Measurements from ENCODE around the gene NCS1. TPM values are rescaled to one million over a fixed set of nuclear protein-coding genes. Genes with fewer than 3 reads are reported as not detected.

NCS1 gene
- total RNA-seq, 1 experiment from 2014 or later = 27.8 TPM

DNA sequence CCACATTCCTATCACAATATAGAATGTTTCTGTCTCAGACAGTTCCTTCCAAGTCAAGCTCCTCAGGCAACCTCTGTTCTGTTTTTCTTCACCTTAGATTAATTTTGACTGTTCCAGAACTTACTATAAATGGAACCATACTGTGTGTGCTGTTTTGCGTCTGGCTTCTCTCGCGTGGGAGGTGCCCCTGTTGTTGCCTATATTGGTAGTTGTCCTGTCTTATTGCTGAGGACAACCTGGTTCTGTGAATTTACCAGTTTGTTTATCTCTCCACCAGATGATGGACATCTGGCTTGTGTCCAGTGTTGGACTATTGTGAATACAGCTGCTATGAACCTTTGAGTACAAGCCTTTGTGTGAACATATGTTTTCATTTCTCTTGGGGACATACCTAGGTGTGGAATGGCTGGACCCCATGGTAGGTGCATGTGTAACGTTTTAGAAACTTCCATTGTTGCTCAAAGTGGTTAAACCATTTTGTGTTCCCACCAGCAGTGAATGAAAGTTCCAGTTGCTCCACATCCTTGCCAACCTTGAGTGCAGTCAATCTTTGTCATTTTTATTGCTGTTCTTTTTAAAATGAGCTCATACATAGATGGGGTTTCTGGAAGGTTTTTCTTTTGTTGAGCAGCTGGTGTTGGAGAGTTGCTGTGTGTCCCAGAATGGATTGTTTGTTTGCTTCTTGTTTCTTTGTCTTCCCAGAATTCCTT lies 111.5 kb downstream of the NCS1 start:
- TF ChIP-seq, protein P1, sequence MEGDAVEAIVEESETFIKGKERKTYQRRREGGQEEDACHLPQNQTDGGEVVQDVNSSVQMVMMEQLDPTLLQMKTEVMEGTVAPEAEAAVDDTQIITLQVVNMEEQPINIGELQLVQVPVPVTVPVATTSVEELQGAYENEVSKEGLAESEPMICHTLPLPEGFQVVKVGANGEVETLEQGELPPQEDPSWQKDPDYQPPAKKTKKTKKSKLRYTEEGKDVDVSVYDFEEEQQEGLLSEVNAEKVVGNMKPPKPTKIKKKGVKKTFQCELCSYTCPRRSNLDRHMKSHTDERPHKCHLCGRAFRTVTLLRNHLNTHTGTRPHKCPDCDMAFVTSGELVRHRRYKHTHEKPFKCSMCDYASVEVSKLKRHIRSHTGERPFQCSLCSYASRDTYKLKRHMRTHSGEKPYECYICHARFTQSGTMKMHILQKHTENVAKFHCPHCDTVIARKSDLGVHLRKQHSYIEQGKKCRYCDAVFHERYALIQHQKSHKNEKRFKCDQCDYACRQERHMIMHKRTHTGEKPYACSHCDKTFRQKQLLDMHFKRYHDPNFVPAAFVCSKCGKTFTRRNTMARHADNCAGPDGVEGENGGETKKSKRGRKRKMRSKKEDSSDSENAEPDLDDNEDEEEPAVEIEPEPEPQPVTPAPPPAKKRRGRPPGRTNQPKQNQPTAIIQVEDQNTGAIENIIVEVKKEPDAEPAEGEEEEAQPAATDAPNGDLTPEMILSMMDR (IDR thresholded peaks at IDR 0.05; ENCODE audit: unreplicated experiment) = no peak
- H3K27me3 Mint-ChIP-seq (ENCODE audit: insufficient read depth, unreplicated experiment) = peaks cover 79% of the 10 kb centered on the region
- no peak overlapping the region for H3K4me3 Mint-ChIP-seq (ENCODE audit: unreplicated experiment)
- ChIA-PET CTCF (no interaction called here), POLR2A (no interaction called here)
- peaks cover 7% of the 10 kb centered on the region for H3K4me1 Mint-ChIP-seq (ENCODE audit: insufficient read depth, unreplicated experiment)
- no peak for DNase-seq (ENCODE audit: unreplicated experiment)
- no TSS peak for BruUV-seq (replicated peaks)
- H3K27ac Mint-ChIP-seq (ENCODE audit: low read depth, unreplicated experiment) = no peak overlapping the region
- peaks cover 5% of the 10 kb centered on the region for H3K36me3 Mint-ChIP-seq (ENCODE audit: insufficient read depth, unreplicated experiment)
- H3K9me3 Mint-ChIP-seq (ENCODE audit: unreplicated experiment) = no peaks in the 10 kb centered on the region
- intact Hi-C loops (cut with micrococcal nuclease) = no loop called here

DNA sequence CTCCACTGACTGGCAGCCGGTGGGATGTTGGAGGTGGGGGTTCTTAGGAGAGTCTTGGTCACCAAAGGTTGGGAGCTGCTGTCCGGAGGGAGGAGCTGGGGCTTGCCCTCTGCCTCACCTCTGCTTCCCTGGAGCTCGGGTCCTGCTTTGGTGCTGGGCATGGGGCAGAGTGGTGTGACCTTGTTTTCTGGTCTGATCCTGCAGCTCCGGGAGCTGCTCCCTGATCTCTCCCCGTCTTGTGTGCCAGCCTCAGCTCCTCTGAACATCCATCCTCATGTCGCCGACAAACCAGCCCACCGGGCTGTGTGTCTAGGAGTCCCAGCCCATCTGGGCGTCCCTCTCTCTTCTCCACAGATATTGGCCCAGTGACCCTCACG lies 112.0 kb downstream of the NCS1 start:
- no TSS peak for BruUV-seq (replicated peaks)
- Mint-ChIP-seq H3K4me1 (ENCODE audit: insufficient read depth, unreplicated experiment) (peaks cover 7% of the 10 kb centered on the region), H3K27ac (ENCODE audit: low read depth, unreplicated experiment) (no peak overlapping the region), H3K4me3 (ENCODE audit: unreplicated experiment) (no peak overlapping the region), H3K27me3 (ENCODE audit: insufficient read depth, unreplicated experiment) (peaks cover 83% of the 10 kb centered on the region), H3K9me3 (ENCODE audit: unreplicated experiment) (no peaks in the 10 kb centered on the region), H3K36me3 (ENCODE audit: insufficient read depth, unreplicated experiment) (no peaks in the 10 kb centered on the region)
- TF ChIP-seq, protein P1 (IDR thresholded peaks at IDR 0.05; ENCODE audit: unreplicated experiment) = no peak
- intact Hi-C loops (cut with micrococcal nuclease) = no loop called here
- no peak for DNase-seq (ENCODE audit: unreplicated experiment)
- CTCF ChIA-PET = interaction anchor here (0.5 kb wide), 1 partner anchor 71 kb away, joined by 3 read pairs; no protein-coding TSS in a partner anchor
- POLR2A ChIA-PET = no interaction called here

DNA sequence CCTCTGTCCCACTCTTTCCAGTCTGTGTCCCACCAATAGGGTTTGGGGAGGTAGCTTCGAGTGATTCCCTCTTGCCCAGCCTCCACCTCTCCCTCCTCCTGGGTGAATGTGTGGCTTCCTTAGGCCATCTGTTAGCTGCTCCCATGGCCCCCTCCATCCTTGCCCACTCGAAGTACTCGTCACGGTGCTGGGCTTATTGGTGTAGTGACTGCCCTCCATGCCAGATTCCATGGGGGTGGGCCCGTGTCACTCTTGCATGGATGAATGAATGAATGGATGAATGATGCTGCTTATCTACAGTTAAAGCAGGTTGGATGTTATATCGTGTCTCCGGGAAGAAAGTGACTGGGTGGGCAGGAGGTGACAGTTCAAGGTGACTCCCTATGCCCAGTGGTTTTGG lies 112.5 kb downstream of the NCS1 start:
- Mint-ChIP-seq H3K36me3 (ENCODE audit: insufficient read depth, unreplicated experiment) (no peaks in the 10 kb centered on the region), H3K27ac (ENCODE audit: low read depth, unreplicated experiment) (no peak overlapping the region), H3K4me3 (ENCODE audit: unreplicated experiment) (no peak overlapping the region), H3K4me1 (ENCODE audit: insufficient read depth, unreplicated experiment) (peaks cover 7% of the 10 kb centered on the region), H3K9me3 (ENCODE audit: unreplicated experiment) (no peaks in the 10 kb centered on the region), H3K27me3 (ENCODE audit: insufficient read depth, unreplicated experiment) (peaks cover 83% of the 10 kb centered on the region)
- BruUV-seq (replicated peaks) = no TSS peak
- DNase-seq (ENCODE audit: unreplicated experiment) = no peak
- TF ChIP-seq, protein P1 (IDR thresholded peaks at IDR 0.05; ENCODE audit: unreplicated experiment) = no peak
- ChIA-PET POLR2A (no interaction called here), CTCF (interaction anchor here (0.5 kb wide), 1 partner anchor 71 kb away, joined by 3 read pairs; no protein-coding TSS in a partner anchor)
- intact Hi-C loops (cut with micrococcal nuclease) = no loop called here

DNA sequence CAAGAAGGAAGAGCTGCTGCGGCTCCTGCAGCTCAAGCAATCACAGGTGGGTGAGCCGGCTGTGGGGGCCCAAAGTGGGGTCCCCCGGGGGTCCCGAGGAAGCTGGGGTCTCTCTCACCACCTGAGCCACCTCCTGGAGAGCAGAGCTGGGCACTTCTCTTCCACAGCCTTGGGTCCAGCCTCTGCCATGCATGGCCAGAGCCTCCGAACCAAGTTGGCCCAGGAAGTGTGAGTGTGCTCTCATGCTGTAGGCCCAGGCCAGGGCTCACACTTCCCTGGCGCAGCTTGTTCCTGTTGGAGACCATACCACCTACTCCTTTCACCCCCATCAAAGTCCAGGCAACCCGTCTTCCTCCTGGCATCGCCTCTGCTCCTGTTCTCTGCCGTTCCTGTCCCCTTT lies 113.1 kb downstream of the NCS1 start:
- no peaks in the 10 kb centered on the region for H3K36me3 Mint-ChIP-seq (ENCODE audit: insufficient read depth, unreplicated experiment)
- TF ChIP-seq, protein P1 (IDR thresholded peaks at IDR 0.05; ENCODE audit: unreplicated experiment) = no peak
- no peak overlapping the region for H3K27ac Mint-ChIP-seq (ENCODE audit: low read depth, unreplicated experiment)
- peaks cover 87% of the 10 kb centered on the region for H3K27me3 Mint-ChIP-seq (ENCODE audit: insufficient read depth, unreplicated experiment)
- H3K4me3 Mint-ChIP-seq (ENCODE audit: unreplicated experiment) = no peak overlapping the region
- DNase-seq (ENCODE audit: unreplicated experiment) = no peak
- no TSS peak for BruUV-seq (replicated peaks)
- ChIA-PET CTCF (no interaction called here), POLR2A (no interaction called here)
- H3K9me3 Mint-ChIP-seq (ENCODE audit: unreplicated experiment) = no peaks in the 10 kb centered on the region
- intact Hi-C loops (cut with micrococcal nuclease) = no loop called here
- peaks cover 7% of the 10 kb centered on the region for H3K4me1 Mint-ChIP-seq (ENCODE audit: insufficient read depth, unreplicated experiment)
